HepG2 (cell line): ENCODE results near the gene PSMD1. TPM values are rescaled to one million over a fixed set of nuclear protein-coding genes. Genes with fewer than 3 reads are reported as not detected.
A peak's percentile ranks its signal among the peaks of the same experiment; 100 is the strongest.

ENCODE experiments used
- ATF1 ChIP-seq: IDR thresholded peaks from 2 replicates; pipeline ENCODE4 v1.6.1; 2016; ENCODE audit warnings: mild to moderate bottlenecking, control low read depth
- ATF4 ChIP-seq, 2 experiments: fragments of 450-650 bp in 1 of 2; sonication (generic) in 1 of 2; formaldehyde crosslinking; IDR thresholded peaks; 2 replicates each; pipeline versions ENCODE4 v1.5.0 to v1.8.0; 2020 to 2022; ENCODE audit warnings: mild to moderate bottlenecking in 1 of 2, missing genetic modification reagents in 1 of 2
- EZH2 ChIP-seq: conservative IDR thresholded peaks from 2 replicates; pipeline ENCODE4 v1.6.1; 2012; ENCODE audit warnings: mild to moderate bottlenecking, low read depth, low read length, moderate library complexity
- MATR3 ChIP-seq: sonication (generic); formaldehyde crosslinking; IDR thresholded peaks from 2 replicates; pipeline ENCODE4 v1.4.0; 2020; ENCODE audit warnings: missing genetic modification reagents
- MEF2D ChIP-seq: sonication (generic); formaldehyde crosslinking; IDR thresholded peaks from 2 replicates; pipeline ENCODE4 v1.5.1; 2020; ENCODE audit warnings: mild to moderate bottlenecking, missing genetic modification reagents
- MZF1 ChIP-seq: sonication (generic); formaldehyde crosslinking; IDR thresholded peaks from 2 replicates; pipeline ENCODE4 v1.8.1; 2023; ENCODE audit warnings: mild to moderate bottlenecking, missing genetic modification reagents, borderline replicate concordance
- NR1H2 ChIP-seq: sonication (generic); formaldehyde crosslinking; IDR thresholded peaks from 2 replicates; pipeline ENCODE4 v1.8.1; 2022; ENCODE audit warnings: low read depth, missing genetic modification reagents, borderline replicate concordance
- ONECUT2 ChIP-seq: sonication (generic); formaldehyde crosslinking; IDR thresholded peaks from 2 replicates; pipeline ENCODE4 v1.4.0; 2020; ENCODE audit warnings: missing genetic modification reagents
- PHF20 ChIP-seq: sonication (generic); formaldehyde crosslinking; IDR thresholded peaks from 2 replicates; pipeline ENCODE4 v1.5.0; 2020; ENCODE audit warnings: mild to moderate bottlenecking, missing genetic modification reagents
- REL ChIP-seq: sonication (generic); formaldehyde crosslinking; conservative IDR thresholded peaks from 2 replicates; pipeline ENCODE4 v1.8.0; 2022; ENCODE audit warnings: mild to moderate bottlenecking, missing genetic modification reagents, moderate library complexity
- SATB2 ChIP-seq: sonication (generic); formaldehyde crosslinking; IDR thresholded peaks from 2 replicates; pipeline ENCODE4 v1.5.0; 2020; ENCODE audit warnings: missing genetic modification reagents
- SMARCC2 ChIP-seq: fragments of 450-650 bp; IDR thresholded peaks from 2 replicates; pipeline ENCODE4 v1.6.1; 2017; ENCODE audit warnings: antibody characterized with exemption, mild to moderate bottlenecking
- SPEN ChIP-seq: sonication (generic); formaldehyde crosslinking; IDR thresholded peaks from 2 replicates; pipeline ENCODE4 v1.5.1; 2020; ENCODE audit warnings: low read depth, mild to moderate bottlenecking, missing genetic modification reagents
- THAP11 ChIP-seq: IDR thresholded peaks from 2 replicates; pipeline ENCODE4 v1.6.1; 2016; ENCODE audit warnings: missing biosample characterization, missing genetic modification reagents
- THYN1 ChIP-seq: sonication (generic); formaldehyde crosslinking; IDR thresholded peaks from 2 replicates; pipeline ENCODE4 v1.8.1; 2023; ENCODE audit warnings: low read depth, mild to moderate bottlenecking, moderate library complexity, missing genetic modification reagents, borderline replicate concordance
- ZNF10 ChIP-seq: sonication (generic); formaldehyde crosslinking; IDR thresholded peaks from 2 replicates; pipeline ENCODE4 v1.4.0; 2020; ENCODE audit warnings: mild to moderate bottlenecking, low read depth, missing genetic modification reagents, borderline replicate concordance
- ZNF138 ChIP-seq: sonication (generic); formaldehyde crosslinking; IDR thresholded peaks from 2 replicates; pipeline ENCODE4 v1.5.0; 2020; ENCODE audit warnings: mild to moderate bottlenecking, low read depth, missing genetic modification reagents
- ZNF44 ChIP-seq: sonication (generic); formaldehyde crosslinking; IDR thresholded peaks from 2 replicates; pipeline ENCODE4 v1.5.1; 2020; ENCODE audit warnings: mild to moderate bottlenecking, missing genetic modification reagents
- ZSCAN25 ChIP-seq: sonication (generic); formaldehyde crosslinking; IDR thresholded peaks from 2 replicates; pipeline ENCODE4 v1.8.0; 2022; ENCODE audit warnings: mild to moderate bottlenecking, missing genetic modification reagents
- polyA plus RNA-seq, 8 experiments: library from polyadenylated mRNA; depleted of rRNA in 3 of 8; stranded (reverse) in 7 of 8; unstranded in 1 of 8; fragments of >200 nt; fragmentation: Illumina TruSeq in 4 of 8; extraction: Trizol in 4 of 8; gene quantifications; 2 replicates each; pipeline versions ENCODE4 v1.2.1 to v1.2.3, GENCODE V29; 2011 to 2016; ENCODE audit warnings: low read depth in 4 of 8, missing spikeins in 1 of 8, mixed read lengths in 1 of 8; ENCODE audit not compliant: insufficient read depth in 1 of 8
- total RNA-seq, 5 experiments: library from RNA; depleted of rRNA; stranded (reverse); fragments of >200 nt; fragmentation: Illumina TruSeq; extraction: Trizol; gene quantifications; 2 replicates each; pipeline ENCODE4 v1.2.3, GENCODE V29; 2016; ENCODE audit warnings: low read depth in 1 of 5
- TF ChIP-seq, protein P1 (sequence below): sonication (generic); formaldehyde crosslinking; IDR thresholded peaks from 2 replicates; pipeline ENCODE4 v1.4.0; 2020; ENCODE audit warnings: missing genetic modification reagents, borderline replicate concordance
- TF ChIP-seq, protein P2 (sequence below): sonication (generic); formaldehyde crosslinking; IDR thresholded peaks from 2 replicates; pipeline ENCODE4 v1.4.0; 2020; ENCODE audit warnings: missing genetic modification reagents
- TF ChIP-seq, protein P3 (sequence below): sonication (generic); formaldehyde crosslinking; IDR thresholded peaks from 2 replicates; pipeline ENCODE4 v1.4.0; 2020; ENCODE audit warnings: missing genetic modification reagents, borderline replicate concordance

The PSMD1 gene
- total and polyA plus RNA-seq, 2 of the 13 experiments (the other 11 are each of a cell fraction or from before 2014, with no cell fraction given) = 136 to 191 TPM

DNA sequence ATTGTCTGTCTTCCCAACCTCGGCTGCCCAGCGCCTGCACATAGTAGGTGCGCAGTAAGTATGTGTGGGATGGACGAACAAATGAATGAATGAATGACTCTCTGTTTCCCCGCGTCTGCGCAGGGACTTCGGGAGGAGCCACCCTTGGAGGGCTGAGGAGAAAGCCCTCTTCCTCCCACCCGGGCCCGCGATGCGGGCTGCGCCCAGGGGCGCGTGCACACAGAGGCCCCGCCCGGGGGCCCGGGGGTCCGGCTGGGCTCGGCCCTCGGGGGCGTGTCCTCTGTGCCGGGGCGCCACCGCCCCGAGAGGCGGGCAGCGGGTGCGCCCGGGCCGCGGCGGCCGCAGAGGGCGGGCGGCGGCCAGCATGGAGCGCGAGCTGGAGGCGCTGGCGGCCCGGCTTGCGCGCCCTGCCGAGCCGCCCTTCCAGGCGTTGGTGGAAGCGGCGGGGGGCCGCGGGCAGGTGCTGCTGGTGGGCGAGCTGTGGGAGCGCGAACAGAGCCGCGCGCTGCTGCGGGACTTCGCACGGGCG, 19.4 kb upstream of the PSMD1 start, which contains the start of gene C2orf72 (continued):
- TF ChIP-seq SPEN (CRISPR knock-in tag) = no peak
- no peak for TF ChIP-seq PHF20 (CRISPR knock-in tag)
- no peak for TF ChIP-seq ATF1 (CRISPR knock-in tag)
- no peak for TF ChIP-seq ZNF138 (CRISPR knock-in tag)
- TF ChIP-seq, protein P1, sequence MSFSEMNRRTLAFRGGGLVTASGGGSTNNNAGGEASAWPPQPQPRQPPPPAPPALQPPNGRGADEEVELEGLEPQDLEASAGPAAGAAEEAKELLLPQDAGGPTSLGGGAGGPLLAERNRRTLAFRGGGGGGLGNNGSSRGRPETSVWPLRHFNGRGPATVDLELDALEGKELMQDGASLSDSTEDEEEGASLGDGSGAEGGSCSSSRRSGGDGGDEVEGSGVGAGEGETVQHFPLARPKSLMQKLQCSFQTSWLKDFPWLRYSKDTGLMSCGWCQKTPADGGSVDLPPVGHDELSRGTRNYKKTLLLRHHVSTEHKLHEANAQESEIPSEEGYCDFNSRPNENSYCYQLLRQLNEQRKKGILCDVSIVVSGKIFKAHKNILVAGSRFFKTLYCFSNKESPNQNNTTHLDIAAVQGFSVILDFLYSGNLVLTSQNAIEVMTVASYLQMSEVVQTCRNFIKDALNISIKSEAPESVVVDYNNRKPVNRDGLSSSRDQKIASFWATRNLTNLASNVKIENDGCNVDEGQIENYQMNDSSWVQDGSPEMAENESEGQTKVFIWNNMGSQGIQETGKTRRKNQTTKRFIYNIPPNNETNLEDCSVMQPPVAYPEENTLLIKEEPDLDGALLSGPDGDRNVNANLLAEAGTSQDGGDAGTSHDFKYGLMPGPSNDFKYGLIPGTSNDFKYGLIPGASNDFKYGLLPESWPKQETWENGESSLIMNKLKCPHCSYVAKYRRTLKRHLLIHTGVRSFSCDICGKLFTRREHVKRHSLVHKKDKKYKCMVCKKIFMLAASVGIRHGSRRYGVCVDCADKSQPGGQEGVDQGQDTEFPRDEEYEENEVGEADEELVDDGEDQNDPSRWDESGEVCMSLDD = 0 out of 2 replicates have a peak, but pooled peaks have one; percentile 52
- no peak for TF ChIP-seq THYN1 (CRISPR knock-in tag)
- TF ChIP-seq MEF2D (CRISPR knock-in tag) = no peak
- no peak for TF ChIP-seq SMARCC2
- no peak for TF ChIP-seq ONECUT2 (CRISPR knock-in tag)
- TF ChIP-seq ZNF44 (CRISPR knock-in tag) = no peak
- TF ChIP-seq ZNF10 (CRISPR knock-in tag) = no peak
- TF ChIP-seq, protein P2, sequence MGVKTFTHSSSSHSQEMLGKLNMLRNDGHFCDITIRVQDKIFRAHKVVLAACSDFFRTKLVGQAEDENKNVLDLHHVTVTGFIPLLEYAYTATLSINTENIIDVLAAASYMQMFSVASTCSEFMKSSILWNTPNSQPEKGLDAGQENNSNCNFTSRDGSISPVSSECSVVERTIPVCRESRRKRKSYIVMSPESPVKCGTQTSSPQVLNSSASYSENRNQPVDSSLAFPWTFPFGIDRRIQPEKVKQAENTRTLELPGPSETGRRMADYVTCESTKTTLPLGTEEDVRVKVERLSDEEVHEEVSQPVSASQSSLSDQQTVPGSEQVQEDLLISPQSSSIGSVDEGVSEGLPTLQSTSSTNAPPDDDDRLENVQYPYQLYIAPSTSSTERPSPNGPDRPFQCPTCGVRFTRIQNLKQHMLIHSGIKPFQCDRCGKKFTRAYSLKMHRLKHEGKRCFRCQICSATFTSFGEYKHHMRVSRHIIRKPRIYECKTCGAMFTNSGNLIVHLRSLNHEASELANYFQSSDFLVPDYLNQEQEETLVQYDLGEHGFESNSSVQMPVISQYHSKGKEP (CRISPR knock-in tag) = no peak
- 0 out of 2 replicates have a peak, but pooled peaks have one; percentile 63 for TF ChIP-seq SATB2 (CRISPR knock-in tag)
- peak in 1 of 2 experiments; percentile 59; a peak in 2 of 4 replicates for TF ChIP-seq ATF4 (CRISPR knock-in tag; IDR thresholded peaks at IDR 0.05)
- TF ChIP-seq THAP11 (CRISPR knock-in tag) = no peak
- TF ChIP-seq MATR3 (CRISPR knock-in tag) = no peak
- no peak; the same call in 1 of the 2 replicates for TF ChIP-seq ZSCAN25 (CRISPR knock-in tag)
- TF ChIP-seq NR1H2 = no peak
- TF ChIP-seq, protein P3, sequence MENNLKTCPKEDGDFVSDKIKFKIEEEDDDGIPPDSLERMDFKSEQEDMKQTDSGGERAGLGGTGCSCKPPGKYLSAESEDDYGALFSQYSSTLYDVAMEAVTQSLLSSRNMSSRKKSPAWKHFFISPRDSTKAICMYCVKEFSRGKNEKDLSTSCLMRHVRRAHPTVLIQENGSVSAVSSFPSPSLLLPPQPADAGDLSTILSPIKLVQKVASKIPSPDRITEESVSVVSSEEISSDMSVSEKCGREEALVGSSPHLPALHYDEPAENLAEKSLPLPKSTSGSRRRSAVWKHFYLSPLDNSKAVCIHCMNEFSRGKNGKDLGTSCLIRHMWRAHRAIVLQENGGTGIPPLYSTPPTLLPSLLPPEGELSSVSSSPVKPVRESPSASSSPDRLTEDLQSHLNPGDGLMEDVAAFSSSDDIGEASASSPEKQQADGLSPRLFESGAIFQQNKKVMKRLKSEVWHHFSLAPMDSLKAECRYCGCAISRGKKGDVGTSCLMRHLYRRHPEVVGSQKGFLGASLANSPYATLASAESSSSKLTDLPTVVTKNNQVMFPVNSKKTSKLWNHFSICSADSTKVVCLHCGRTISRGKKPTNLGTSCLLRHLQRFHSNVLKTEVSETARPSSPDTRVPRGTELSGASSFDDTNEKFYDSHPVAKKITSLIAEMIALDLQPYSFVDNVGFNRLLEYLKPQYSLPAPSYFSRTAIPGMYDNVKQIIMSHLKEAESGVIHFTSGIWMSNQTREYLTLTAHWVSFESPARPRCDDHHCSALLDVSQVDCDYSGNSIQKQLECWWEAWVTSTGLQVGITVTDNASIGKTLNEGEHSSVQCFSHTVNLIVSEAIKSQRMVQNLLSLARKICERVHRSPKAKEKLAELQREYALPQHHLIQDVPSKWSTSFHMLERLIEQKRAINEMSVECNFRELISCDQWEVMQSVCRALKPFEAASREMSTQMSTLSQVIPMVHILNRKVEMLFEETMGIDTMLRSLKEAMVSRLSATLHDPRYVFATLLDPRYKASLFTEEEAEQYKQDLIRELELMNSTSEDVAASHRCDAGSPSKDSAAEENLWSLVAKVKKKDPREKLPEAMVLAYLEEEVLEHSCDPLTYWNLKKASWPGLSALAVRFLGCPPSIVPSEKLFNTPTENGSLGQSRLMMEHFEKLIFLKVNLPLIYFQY (CRISPR knock-in tag) = no peak
- no peak for TF ChIP-seq EZH2
- 0 out of 2 replicates have a peak, but pooled peaks have one; percentile 48 for TF ChIP-seq REL (CRISPR knock-in tag)
- no peak for TF ChIP-seq MZF1 (CRISPR knock-in tag)
